ENCODE data around the gene VAV2. TPM values are rescaled to one million over a fixed set of nuclear protein-coding genes. Genes with fewer than 3 reads are reported as not detected.

Gene VAV2
- total RNA-seq, 1 experiment from 2014 or later = 30.7 TPM

DNA sequence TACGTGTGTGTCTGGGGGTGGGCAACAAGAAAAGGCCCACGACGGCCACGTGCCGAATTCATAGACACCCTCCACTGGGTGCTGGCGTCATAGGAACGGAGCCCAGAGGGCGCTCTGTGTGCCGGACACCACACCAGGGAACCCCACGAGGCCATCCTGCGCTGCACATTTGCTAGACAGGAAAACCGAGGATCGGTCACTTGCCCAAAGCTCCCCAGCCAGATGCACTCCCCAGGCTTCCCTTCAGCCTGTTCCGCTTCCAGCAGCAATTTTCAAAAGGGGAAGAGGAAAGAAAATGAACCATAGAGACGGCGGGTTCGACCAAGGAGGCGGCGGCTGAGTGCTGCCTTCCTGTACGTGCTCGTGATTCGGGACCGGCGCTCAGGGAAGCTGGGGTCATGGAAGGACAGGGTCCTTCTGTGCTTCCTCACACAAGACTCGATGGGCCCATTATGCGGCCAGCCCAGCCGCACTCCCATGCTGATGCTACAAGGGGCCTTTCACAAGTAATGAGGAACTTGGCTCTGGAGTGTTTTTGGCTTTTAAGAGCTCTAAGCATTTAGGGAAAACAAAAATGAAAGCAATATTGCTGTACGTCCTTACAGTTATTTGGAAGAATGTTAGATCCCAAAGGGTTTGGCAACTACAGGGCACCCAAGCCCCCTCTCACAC lies 129.4 kb downstream of the VAV2 start:
- Mint-ChIP-seq H3K36me3 (ENCODE audit: insufficient read depth, unreplicated experiment) (peaks cover 8% of the 10 kb centered on the region), H3K4me3 (ENCODE audit: low read depth, unreplicated experiment) (no peak overlapping the region), H3K27ac (ENCODE audit: unreplicated experiment) (no peak overlapping the region), H3K9me3 (ENCODE audit: low read depth, unreplicated experiment) (no peaks in the 10 kb centered on the region), H3K27me3 (ENCODE audit: unreplicated experiment) (no peaks in the 10 kb centered on the region), H3K4me1 (ENCODE audit: low read depth, unreplicated experiment) (no peaks in the 10 kb centered on the region)
- no peak for DNase-seq
- TF ChIP-seq, protein P1, sequence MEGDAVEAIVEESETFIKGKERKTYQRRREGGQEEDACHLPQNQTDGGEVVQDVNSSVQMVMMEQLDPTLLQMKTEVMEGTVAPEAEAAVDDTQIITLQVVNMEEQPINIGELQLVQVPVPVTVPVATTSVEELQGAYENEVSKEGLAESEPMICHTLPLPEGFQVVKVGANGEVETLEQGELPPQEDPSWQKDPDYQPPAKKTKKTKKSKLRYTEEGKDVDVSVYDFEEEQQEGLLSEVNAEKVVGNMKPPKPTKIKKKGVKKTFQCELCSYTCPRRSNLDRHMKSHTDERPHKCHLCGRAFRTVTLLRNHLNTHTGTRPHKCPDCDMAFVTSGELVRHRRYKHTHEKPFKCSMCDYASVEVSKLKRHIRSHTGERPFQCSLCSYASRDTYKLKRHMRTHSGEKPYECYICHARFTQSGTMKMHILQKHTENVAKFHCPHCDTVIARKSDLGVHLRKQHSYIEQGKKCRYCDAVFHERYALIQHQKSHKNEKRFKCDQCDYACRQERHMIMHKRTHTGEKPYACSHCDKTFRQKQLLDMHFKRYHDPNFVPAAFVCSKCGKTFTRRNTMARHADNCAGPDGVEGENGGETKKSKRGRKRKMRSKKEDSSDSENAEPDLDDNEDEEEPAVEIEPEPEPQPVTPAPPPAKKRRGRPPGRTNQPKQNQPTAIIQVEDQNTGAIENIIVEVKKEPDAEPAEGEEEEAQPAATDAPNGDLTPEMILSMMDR (IDR thresholded peaks at IDR 0.05; ENCODE audit: unreplicated experiment) = no peak
- CTCF ChIA-PET = no interaction called here
- BruUV-seq (replicated peaks) = no TSS peak
- intact Hi-C loops (cut with micrococcal nuclease; ENCODE audit: unreplicated experiment) = no loop called here

DNA sequence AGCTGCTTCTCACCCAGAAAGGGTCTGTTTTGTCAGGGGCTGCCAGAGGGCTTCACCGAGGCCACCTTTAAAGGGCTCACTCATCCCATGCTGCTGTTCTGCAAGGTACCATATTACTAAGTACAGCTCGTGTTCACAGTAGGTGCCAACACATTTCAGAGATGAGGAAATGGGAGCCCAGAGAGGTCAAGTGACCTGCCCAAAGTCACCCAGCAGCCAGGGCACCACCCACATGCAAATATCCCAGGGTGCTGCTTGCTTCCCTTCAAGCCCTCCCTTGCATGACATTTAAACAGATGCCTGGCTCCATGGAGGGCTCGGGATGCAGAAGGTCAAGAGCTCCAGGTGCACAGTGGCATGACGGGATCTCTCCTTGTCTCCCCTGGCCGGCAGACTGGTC lies 130.4 kb downstream of the VAV2 start:
- CTCF ChIA-PET = no interaction called here
- no peaks in the 10 kb centered on the region for H3K27me3 Mint-ChIP-seq (ENCODE audit: unreplicated experiment)
- no peak for DNase-seq
- intact Hi-C loops (cut with micrococcal nuclease; ENCODE audit: unreplicated experiment) = no loop called here
- H3K36me3 Mint-ChIP-seq (ENCODE audit: insufficient read depth, unreplicated experiment) = peaks cover 8% of the 10 kb centered on the region
- H3K4me3 Mint-ChIP-seq (ENCODE audit: low read depth, unreplicated experiment) = no peak overlapping the region
- no peaks in the 10 kb centered on the region for H3K9me3 Mint-ChIP-seq (ENCODE audit: low read depth, unreplicated experiment)
- TF ChIP-seq, protein P1 (IDR thresholded peaks at IDR 0.05; ENCODE audit: unreplicated experiment) = no peak
- no TSS peak for BruUV-seq (replicated peaks)
- H3K27ac Mint-ChIP-seq (ENCODE audit: unreplicated experiment) = no peak overlapping the region
- H3K4me1 Mint-ChIP-seq (ENCODE audit: low read depth, unreplicated experiment) = no peaks in the 10 kb centered on the region

DNA sequence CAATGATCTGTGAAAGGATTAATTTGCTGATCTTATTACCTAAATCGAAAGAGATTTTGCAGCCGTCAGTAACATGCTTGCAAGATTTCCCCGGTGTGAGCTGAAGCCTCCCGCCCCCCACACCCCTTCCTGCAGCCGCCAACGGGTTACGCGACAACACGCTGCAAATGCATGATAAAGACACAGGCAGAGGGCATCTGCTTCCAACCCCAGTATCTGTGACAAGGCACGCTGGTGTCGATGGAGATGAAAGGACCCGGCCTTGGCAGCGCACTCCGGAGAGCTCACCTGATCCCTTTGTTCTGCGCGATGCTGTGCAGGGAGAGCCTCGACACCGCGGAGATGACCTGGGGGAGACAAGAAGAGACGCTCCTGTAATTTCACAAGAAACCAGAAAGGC lies 131.0 kb downstream of the VAV2 start:
- no peaks in the 10 kb centered on the region for H3K9me3 Mint-ChIP-seq (ENCODE audit: low read depth, unreplicated experiment)
- no peaks in the 10 kb centered on the region for H3K27me3 Mint-ChIP-seq (ENCODE audit: unreplicated experiment)
- peaks cover 8% of the 10 kb centered on the region for H3K36me3 Mint-ChIP-seq (ENCODE audit: insufficient read depth, unreplicated experiment)
- intact Hi-C loops (cut with micrococcal nuclease; ENCODE audit: unreplicated experiment) = no loop called here
- TF ChIP-seq, protein P1 (IDR thresholded peaks at IDR 0.05; ENCODE audit: unreplicated experiment) = no peak
- no peak overlapping the region for H3K27ac Mint-ChIP-seq (ENCODE audit: unreplicated experiment)
- BruUV-seq (replicated peaks) = no TSS peak
- H3K4me1 Mint-ChIP-seq (ENCODE audit: low read depth, unreplicated experiment) = no peaks in the 10 kb centered on the region
- DNase-seq = no peak
- CTCF ChIA-PET = no interaction called here
- no peak overlapping the region for H3K4me3 Mint-ChIP-seq (ENCODE audit: low read depth, unreplicated experiment)

DNA sequence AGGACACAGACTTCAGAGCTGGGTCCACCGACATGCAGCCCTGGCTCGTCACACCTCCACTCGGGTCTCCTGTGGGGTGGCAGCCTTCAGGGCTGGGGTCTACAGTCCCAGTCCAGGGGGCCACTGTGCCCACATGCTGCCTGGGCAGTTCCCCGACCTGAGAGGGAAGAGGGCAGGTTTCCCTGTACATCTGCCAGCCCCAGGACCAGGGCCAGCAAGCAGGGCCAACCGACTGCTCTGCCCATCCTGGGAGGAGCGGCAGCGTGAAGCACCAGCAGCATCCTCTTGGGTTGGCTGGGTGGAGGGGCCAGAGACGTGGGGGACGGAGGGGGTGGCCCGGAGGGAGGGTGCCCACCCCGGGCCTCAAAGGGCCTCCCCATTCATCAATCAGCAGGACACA lies 133.4 kb downstream of the VAV2 start:
- H3K4me3 Mint-ChIP-seq (ENCODE audit: low read depth, unreplicated experiment) = no peak overlapping the region
- CTCF ChIA-PET = no interaction called here
- H3K4me1 Mint-ChIP-seq (ENCODE audit: low read depth, unreplicated experiment) = no peaks in the 10 kb centered on the region
- DNase-seq = no peak
- peaks cover 8% of the 10 kb centered on the region for H3K36me3 Mint-ChIP-seq (ENCODE audit: insufficient read depth, unreplicated experiment)
- TF ChIP-seq, protein P1 (IDR thresholded peaks at IDR 0.05; ENCODE audit: unreplicated experiment) = no peak
- no TSS peak for BruUV-seq (replicated peaks)
- H3K27me3 Mint-ChIP-seq (ENCODE audit: unreplicated experiment) = no peaks in the 10 kb centered on the region
- intact Hi-C loops (cut with micrococcal nuclease; ENCODE audit: unreplicated experiment) = no loop called here
- H3K9me3 Mint-ChIP-seq (ENCODE audit: low read depth, unreplicated experiment) = no peaks in the 10 kb centered on the region
- H3K27ac Mint-ChIP-seq (ENCODE audit: unreplicated experiment) = no peak overlapping the region

All from Calu3 (cell line).